HG03457 (cell line): ENCODE results near the gene UGT1A9.

Experiments
- ATAC-seq: cut with Tn5 transposase; IDR thresholded peaks from one replicate; pipeline ENCODE4 v1.9.1; 2021; ENCODE audit warnings: moderate number of reproducible peaks; ENCODE audit not compliant: unreplicated experiment

The UGT1A9 gene

DNA sequence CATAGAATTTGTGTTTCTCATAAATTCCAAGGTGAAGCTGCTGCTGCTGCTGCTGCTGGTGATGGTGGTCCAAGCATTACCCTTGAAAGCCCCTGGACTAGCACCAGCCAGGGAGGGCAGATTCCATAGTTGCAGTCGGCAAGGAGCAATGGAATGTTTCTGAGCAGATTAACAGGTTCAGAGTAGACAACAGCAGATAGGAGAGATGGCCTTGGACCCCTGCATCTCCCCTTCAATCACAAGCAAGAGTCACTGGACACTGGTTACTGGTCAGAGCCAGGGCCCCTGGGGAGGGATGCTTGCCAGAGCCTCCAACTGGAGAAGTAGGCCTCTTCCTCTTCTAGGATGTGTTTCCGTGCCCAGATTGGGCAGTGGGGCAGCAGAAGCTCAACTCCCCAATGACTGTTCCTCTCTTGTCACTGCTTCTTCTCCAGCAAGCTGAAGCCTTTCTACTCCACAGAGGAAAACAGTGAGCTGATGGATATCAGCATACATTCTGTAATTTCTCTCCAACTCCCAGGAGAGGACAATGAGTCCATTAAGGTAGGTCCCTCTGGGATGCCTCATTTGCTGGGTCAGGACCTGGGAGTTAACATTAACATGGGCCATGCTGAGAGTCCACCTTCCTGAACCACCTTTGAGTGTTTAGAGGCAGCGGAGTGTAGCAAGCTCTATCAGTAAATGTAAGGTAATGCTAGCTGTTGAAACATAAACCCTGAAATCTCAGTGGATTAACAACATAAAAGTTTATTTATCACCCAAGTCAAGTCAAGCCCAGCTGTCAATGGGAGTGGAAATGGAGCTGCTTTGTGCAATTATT, 141.7 kb downstream of the UGT1A9 start:
- no peak for ATAC-seq

DNA sequence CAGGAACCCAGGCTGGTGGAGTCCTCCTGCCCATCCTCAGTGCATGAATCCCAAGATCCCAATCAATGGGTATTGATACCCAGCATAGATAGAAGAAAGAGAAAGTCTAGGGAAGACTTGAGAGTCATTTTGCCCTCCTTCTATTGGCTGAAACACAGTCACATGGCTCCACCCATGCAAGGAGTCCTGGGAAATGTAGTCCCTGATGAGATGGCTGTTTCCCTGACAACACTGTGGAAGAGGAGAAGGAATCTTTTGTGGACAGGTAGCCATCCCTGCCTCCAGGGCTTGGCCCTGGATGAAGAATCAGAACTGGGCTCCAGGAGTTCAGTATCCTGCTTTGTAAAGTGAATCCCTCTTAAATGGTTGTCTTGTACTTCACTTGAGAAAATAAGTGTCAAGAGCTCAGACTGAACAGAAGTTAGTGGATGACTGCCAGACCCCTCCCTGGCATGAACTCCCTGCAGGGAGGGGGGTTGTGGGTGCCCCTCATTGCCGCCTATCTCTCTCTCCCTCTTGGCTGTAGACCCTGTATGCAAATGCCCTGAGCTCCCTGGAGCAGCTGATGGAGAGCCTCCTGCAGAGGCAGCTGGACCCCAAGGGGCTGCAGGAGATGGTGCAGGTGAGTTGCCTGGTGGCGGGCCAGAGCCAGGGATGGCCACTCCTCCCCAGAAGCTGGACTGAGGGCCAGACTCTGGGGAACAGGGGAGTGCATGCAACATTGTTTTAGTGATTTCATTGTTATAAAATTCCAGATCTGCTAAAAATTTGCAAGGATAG, 142.5 kb downstream of the UGT1A9 start:
- ATAC-seq = no peak

DNA sequence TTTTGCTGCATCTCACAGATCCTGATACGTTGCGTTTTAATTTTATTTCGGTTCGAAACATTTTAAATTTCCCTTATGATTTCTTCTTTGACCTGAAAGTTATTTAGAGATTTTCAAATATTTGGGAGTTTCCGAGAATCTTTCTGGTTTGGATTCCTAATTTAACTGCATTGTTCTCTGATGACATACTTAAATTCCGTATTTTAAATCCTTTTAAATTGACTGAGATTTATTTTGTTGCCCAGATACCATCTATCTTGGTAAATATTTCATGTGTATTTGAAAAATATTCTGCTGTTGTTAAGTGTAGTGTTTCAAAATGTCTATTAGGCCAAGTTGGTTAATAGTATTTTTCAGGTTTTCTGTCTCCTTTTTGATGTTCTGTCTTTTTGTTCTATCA, 144.2 kb downstream of the UGT1A9 start:
- ATAC-seq = no peak

DNA sequence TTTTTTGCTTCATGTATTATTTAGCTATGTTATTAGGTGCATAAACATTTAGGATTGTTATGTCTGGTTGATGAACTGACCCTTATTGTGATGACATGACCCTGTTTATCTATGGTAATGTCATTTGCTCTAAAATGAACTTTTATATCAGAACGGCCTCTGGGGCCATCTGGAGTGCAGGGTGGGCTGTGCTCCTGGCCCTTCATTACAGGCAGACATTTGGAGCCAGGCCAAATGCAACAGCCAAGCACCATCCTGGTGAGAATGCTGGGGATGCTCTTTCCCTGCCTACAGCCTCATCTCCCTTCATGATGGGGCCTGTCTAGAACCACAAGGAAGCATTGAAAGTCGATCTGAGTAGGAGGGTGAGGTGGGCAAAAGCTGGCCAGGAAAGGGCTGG, 144.6 kb downstream of the UGT1A9 start:
- no peak for ATAC-seq

DNA sequence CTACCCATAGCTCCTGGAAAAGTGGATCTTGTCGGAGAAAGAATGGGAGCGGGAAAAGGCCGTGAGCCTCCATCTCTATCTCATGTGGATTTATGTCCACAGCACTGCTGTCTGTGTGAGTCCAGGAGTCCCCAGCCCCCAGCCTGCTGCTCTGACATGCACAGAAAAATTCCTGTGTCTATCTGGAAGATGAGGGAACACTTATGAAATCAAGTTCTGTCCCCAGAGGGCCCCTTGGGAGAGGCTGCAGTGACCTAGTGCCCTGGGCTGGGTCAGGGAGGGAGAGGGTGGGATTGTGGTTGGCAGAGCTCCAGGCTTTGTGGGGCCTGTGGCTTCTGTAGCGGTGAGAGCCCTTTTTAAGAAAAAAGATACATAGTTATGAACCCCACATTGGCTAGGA, 145.1 kb downstream of the UGT1A9 start:
- ATAC-seq = no peak

DNA sequence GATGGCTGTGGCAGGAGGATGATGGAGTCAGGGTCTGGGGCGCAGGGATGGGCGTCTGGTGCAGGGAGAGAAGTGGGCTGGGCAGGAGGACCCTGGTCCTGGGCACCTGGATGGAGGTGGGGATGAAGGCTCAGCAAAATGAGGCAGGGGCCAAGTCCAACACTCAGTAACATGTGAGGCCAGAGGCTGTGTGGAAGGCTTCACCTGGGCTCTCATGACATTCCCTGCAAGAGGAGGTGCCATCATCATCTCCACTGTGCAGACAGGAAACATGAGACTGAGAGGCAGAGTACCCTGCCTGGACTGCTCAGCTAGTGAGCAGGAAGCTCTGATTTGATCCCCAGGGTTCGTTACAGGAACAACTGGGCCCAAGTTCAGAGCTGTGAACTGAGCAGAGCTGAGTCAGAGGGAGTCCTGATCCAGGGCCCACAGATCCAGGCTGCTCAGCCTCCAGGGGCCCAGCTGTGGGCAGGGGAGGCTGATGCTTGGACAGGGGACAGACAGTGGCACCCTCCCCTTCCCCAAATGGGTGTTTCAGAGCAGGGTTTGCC, 145.7 kb downstream of the UGT1A9 start:
- no peak for ATAC-seq

DNA sequence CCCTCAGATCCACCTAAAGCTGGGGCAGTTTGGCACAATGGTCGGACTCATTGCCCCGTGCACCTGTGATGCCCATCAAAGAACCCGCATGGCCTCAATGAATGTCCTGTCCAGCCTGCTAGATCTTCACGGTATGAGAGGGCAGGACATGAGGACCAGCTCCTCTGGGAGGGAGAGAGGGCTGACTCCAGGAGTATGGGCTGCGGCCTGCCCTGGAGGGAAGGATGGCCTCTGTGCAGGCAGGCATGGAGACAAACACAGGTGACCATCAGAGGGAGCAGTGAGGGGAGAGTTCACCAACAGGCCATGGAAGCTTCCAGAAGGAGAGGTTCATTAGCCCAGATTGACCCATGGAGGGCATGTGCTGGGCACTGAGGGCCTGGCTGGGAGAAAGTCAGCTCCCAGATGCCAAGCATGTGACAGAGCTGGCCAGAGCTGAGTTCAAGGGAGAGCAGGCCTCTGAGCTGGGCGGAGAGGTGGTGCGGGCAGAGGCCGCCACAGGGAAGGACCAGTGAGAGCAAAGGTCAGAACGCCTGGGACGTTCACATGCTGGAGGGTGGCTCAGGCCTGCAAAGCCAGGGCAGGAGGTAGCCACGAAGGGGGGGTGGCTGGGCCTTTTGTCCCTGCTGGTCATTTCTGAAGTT, 146.4 kb downstream of the UGT1A9 start:
- ATAC-seq = no peak

DNA sequence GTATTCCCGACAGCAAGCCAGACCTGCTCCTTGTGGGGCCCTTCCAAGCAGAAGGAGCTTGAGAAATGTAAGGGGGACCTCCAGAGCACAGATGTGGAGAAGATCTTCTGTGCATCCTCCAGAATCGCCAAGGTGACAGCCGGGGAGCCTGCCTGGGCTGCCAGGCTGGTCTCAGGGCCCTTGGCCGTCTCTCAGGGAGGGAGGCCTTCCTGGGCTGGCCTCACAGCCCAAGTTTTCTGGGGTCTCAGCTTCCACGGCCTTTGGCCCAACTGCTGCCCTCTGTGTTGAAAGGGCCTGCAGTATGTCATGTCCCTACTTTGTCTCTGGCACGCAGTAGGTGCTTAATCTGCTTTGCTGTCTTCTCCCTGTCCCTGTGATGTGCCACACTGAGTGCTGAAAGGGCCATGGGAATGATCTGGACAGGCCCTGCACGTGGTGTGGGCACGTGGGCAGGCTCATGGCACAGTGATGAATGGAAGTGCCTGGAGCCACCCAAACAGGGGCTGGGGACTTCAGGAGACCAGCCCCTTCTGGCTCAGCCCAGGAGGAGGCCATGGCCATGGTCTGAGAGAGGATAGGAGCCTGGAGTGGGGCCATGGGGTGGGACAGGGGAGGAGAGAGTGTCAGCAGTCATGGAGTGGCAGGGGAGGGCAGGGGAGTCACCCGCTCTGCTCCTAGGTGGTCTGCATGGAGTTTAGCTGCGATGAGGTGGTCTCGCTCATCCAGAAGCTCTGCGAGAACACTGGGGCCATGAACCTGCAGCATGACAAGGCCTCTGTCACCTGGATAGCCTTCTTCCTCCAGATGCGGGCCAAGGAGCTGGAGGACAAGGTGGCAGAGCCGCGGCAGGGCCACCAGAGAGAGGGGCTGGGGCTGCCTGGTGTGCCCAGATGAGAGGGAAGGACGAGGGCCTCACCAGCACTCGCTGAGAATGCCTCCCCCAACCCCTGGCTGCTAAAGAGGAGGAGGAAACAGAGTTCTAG, 147.2 kb downstream of the UGT1A9 start:
- ATAC-seq = no peak

DNA sequence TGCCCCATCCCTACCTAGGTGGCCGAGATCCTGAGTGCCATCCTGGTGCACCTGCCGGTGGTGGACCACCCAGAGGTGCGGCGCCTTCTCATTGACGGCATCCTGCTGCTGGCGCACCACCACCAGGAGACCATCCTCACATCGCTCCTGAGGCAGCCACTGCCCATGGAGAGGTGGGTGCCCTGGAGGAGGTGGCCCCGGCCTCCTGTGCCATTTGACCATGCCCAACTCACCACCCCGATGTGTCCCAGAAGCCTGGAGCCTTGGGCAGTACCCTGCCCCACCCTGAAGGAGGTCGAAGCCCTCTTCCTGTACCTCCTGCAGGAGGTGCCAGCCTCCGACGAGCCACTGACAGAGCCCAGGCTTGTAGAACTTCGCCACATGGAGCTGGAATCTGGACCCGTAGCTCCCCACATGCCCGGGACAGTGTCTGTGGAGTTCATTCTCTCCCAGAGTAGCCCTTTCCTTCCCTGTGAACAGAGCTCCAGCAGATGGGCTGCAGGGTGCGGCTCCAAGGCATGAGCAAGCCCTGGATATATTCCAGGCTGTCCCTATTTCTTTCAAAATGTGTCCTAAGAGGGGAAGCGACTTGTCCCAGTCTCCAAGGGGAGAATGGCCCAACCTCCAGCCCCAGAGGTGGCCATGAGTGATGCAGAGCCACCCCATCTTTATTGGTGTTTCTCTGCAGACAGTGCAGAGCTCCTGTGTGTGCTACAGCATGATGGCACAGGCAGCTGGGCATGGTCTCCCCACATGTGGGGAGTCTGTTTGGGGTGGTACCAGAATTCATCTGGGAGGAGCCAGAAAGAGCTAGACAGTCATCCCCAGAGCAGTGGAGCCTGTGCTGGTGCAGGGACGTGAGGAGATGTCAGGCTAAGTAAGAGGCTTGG, 148.4 kb downstream of the UGT1A9 start:
- no peak for ATAC-seq

DNA sequence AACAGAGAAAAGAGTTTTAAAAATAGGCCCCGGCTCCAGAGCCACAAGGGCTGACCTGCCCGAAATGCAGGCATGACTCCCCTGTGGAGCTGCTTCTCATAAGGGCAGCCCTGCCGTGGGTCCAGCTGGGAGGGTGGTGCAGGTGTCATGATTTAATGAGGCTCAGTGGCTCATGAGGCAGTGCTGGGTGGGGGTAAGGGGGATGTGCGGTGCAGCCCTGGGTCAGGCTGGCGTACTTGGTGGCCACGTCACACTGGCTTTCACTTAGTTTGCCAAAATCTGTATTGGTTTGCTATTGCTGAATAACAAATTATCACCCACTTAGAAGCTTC, 149.0 kb downstream of the UGT1A9 start:
- ATAC-seq = no peak

DNA sequence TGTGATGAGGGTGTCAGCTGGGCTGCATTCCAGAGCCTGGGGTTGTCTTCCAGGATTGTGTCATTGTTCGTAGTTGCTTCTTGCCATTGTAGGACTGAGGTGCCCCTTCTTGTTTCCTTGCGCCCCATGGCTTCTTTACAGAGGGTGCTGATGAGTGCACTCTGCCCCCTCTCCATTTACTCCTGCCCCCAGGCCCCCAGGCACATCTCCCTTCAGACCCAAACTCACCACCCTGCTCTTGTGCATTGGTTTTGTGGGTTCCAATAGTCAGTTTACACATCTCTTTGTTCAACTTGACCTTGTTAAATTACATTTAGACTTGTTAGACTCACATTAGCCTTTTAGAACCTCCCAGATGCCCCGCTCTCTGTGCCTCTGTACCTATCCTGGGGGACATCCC, 149.5 kb downstream of the UGT1A9 start:
- ATAC-seq = no peak

DNA sequence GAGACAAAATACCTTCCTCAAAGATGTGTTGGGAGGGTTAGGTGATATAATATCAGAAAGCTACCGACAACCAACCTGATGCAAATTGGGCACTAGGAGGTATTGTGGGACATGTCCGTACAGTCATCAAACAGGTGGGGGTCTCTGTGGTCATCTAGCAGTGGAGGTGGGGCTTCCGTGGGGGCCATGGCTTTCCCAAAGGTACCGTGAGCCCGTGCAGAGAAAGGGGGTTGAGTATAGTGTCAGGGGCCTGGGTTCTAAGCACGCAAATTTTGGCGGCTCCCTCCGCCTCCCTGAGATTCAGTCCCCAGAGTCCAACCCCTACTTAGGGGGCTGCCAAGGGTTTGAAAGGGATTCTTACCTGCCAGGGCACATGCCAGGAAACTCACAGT, 150.0 kb downstream of the UGT1A9 start:
- no peak for ATAC-seq

DNA sequence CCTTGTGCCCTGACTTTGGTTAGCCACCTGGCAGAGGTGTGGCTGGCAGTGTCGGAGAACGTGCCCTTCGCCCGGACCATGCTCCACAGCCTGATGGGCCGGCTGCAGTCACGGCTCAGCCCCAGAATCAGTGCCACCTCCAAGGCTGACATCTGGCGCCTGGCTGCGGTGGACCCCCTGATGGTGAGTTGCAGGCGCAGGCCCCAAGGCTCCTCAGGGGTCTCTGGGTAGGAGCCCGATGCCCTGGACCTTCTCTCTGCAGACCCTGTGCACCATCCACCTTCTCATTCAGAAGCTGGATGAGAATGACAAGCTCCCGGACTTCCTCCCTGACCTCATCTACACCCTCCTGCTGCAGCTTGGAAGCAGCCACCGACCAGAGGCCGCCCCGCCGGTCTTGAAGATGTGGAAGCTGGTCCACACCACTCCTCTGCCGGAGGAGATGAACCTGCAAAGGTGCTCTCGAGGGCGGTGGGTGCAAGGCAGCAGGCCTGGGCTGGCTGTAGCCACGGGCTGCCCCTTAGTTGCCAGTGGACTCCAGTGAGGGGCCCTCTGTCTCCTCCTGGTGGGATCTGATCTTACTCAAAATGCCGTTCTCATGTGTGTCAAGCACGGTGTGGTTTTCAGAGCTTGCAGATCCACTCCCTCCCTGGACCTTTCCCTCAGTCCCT, 150.5 kb downstream of the UGT1A9 start:
- no peak for ATAC-seq
